OCI-LY1 (cell line): ENCODE results near the gene IGBP1.
"Not testable (repeated sequence)": the region's sequence is repeated elsewhere in the genome, so short reads cannot be mapped to it uniquely, and the experiment has no call there.

Experiments used
- H2AFZ ChIP-seq: fragments of 200-600 bp; sonication (generic), shearing (Covaris generic); 2 replicates; pipeline ENCODE4 v1.6.0; 2014; ENCODE audit warnings: antibody characterized with exemption, mild to moderate bottlenecking, low read length
- H3F3A ChIP-seq: fragments of 200-600 bp; sonication (generic), shearing (Covaris generic); 2 replicates; pipeline ENCODE4 v1.6.0; 2014; ENCODE audit warnings: mild to moderate bottlenecking, antibody characterized with exemption, low read length, moderate library complexity; ENCODE audit not compliant: insufficient read depth
- H3K27ac ChIP-seq: fragments of 200-600 bp; sonication (generic); 2 replicates; pipeline ENCODE4 v1.5.1; 2014; ENCODE audit warnings: low read length, mixed run types, mild to moderate bottlenecking, low read depth; ENCODE audit not compliant: poor library complexity, severe bottlenecking
- H3K27me3 ChIP-seq: fragments of 200-600 bp; sonication (generic); 2 replicates; pipeline ENCODE4 v1.6.0; 2014; ENCODE audit warnings: antibody characterized with exemption, mild to moderate bottlenecking, low read length, moderate library complexity; ENCODE audit not compliant: insufficient read depth
- H3K36me3 ChIP-seq: fragments of 200-600 bp; sonication (generic); 2 replicates; pipeline ENCODE4 v1.6.1; 2014; ENCODE audit warnings: mild to moderate bottlenecking, antibody characterized with exemption, low read length, moderate library complexity, mixed read lengths; ENCODE audit not compliant: insufficient read depth
- H3K4me1 ChIP-seq: fragments of 200-600 bp; sonication (generic); 2 replicates; pipeline ENCODE4 v1.5.1; 2014; ENCODE audit warnings: mild to moderate bottlenecking, low read length, moderate library complexity; ENCODE audit not compliant: insufficient read depth, severe bottlenecking
- H3K4me2 ChIP-seq: fragments of 200-600 bp; sonication (generic), shearing (Covaris generic); 2 replicates; pipeline ENCODE4 v1.6.1; 2014; ENCODE audit warnings: low read length
- H3K4me3 ChIP-seq: fragments of 200-600 bp; sonication (generic); 2 replicates; pipeline ENCODE4 v1.5.1; 2014; ENCODE audit warnings: low read length, low read depth, mild to moderate bottlenecking, mixed read lengths; ENCODE audit not compliant: poor library complexity, severe bottlenecking
- H3K79me2 ChIP-seq: fragments of 200-600 bp; shearing (Covaris generic); 2 replicates; pipeline ENCODE4 v1.6.1; 2016; ENCODE audit warnings: mixed run types, low read length, mixed read lengths; ENCODE audit not compliant: insufficient read depth
- H3K9ac ChIP-seq: fragments of 200-600 bp; sonication (generic), shearing (Covaris generic); 2 replicates; pipeline ENCODE4 v1.6.1; 2014; ENCODE audit warnings: mild to moderate bottlenecking, low read length, mixed read lengths
- H3K9me2 ChIP-seq: fragments of 200-600 bp; sonication (generic), shearing (Covaris generic); 2 replicates; pipeline ENCODE4 v1.6.1; 2014; ENCODE audit warnings: low read depth, mild to moderate bottlenecking, low read length, mixed read lengths
- H3K9me3 ChIP-seq: fragments of 200-600 bp; shearing (Covaris generic); 2 replicates; pipeline ENCODE4 v1.6.1; 2014; ENCODE audit warnings: low read length, mixed read lengths
- H4K20me1 ChIP-seq: fragments of 200-600 bp; sonication (generic), shearing (Covaris generic); 2 replicates; pipeline ENCODE4 v1.6.0; 2016; ENCODE audit warnings: mild to moderate bottlenecking, low read length; ENCODE audit not compliant: insufficient read depth
- EZH2 ChIP-seq: fragments of 200-600 bp; sonication (generic), shearing (Covaris generic); IDR thresholded peaks from 2 replicates; pipeline ENCODE4 v1.8.0; 2017; ENCODE audit warnings: borderline replicate concordance, mixed run types, mild to moderate bottlenecking, antibody characterized with exemption, low read length, moderate library complexity, mixed read lengths
- TF ChIP-seq, protein P1 (sequence below): fragments of 200-600 bp; sonication (generic), shearing (Covaris generic); IDR thresholded peaks from 2 replicates; pipeline ENCODE4 v1.5.1; 2017; ENCODE audit warnings: mild to moderate bottlenecking, antibody characterized with exemption, low read length, moderate library complexity, mixed read lengths

The IGBP1 gene

DNA sequence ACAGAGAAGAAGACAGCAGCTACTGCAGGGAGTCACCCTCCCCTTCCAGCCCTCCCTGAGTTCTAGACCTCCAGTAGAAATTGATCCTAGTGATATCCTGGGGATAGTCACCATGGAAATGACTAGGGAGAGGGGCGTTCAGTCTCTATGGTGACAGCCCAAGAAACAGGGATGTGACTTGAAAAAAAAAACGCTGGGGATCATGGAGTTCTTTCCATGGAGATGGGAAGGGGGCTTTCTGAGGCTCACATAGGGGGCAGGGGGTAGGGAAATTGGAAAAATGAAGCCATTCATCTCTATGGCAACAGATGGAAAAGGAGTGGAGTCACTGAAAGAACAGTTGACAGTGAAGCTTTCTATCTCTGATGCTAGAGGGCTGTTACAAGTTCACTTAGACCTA, 28.0 kb upstream of the IGBP1 start:
- no peak overlapping the region for H3K9ac ChIP-seq
- H3K79me2 ChIP-seq = no peaks in the 10 kb centered on the region
- H4K20me1 ChIP-seq = no peaks in the 10 kb centered on the region
- no peak overlapping the region for H3K4me3 ChIP-seq
- H2AFZ ChIP-seq = no peak overlapping the region
- H3K36me3 ChIP-seq = no peaks in the 10 kb centered on the region
- TF ChIP-seq, protein P1, sequence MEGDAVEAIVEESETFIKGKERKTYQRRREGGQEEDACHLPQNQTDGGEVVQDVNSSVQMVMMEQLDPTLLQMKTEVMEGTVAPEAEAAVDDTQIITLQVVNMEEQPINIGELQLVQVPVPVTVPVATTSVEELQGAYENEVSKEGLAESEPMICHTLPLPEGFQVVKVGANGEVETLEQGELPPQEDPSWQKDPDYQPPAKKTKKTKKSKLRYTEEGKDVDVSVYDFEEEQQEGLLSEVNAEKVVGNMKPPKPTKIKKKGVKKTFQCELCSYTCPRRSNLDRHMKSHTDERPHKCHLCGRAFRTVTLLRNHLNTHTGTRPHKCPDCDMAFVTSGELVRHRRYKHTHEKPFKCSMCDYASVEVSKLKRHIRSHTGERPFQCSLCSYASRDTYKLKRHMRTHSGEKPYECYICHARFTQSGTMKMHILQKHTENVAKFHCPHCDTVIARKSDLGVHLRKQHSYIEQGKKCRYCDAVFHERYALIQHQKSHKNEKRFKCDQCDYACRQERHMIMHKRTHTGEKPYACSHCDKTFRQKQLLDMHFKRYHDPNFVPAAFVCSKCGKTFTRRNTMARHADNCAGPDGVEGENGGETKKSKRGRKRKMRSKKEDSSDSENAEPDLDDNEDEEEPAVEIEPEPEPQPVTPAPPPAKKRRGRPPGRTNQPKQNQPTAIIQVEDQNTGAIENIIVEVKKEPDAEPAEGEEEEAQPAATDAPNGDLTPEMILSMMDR = no peak
- TF ChIP-seq EZH2 = no peak
- H3K9me3 ChIP-seq = no peaks in the 10 kb centered on the region
- no peaks in the 10 kb centered on the region for H3K4me1 ChIP-seq
- no peaks in the 10 kb centered on the region for H3F3A ChIP-seq
- H3K4me2 ChIP-seq = no peak overlapping the region
- H3K9me2 ChIP-seq = no peaks in the 10 kb centered on the region
- H3K27ac ChIP-seq = no peak overlapping the region
- H3K27me3 ChIP-seq = no peaks in the 10 kb centered on the region

DNA sequence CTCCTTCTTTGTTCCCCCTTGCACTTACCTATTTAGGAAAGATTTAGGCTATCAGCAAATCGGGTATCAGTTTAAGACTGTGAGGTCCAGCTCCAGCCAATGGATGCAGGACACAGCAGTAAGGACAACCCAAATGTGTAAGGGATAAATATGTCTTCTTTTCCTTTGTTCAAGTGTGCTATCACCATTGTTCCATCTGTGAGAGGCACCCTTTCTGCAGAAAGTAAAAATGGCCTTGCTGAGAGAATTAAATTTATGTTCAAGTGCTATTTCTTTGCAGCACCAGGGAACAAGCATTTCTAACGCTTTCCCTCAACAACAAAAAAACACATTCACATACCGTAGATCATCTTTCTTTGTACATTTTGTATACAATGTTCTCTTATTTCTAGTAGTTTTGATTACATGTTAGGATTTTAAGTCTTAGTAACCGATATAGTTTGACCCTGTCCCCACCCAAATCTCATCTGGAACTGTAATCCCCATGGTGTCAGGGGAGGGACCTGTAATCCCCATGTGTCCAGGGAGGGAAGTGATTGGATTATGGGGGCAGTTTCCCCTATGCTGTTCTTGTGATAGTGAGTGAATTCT, 21.7 kb upstream of the IGBP1 start:
- not testable (repeated sequence) for H3K79me2 ChIP-seq, H3K4me1 ChIP-seq, H3K9me2 ChIP-seq, H3K4me2 ChIP-seq, H3K27ac ChIP-seq, H3K27me3 ChIP-seq, H3K9ac ChIP-seq, H3F3A ChIP-seq, H3K9me3 ChIP-seq, H3K36me3 ChIP-seq, H4K20me1 ChIP-seq, H3K4me3 ChIP-seq, H2AFZ ChIP-seq

DNA sequence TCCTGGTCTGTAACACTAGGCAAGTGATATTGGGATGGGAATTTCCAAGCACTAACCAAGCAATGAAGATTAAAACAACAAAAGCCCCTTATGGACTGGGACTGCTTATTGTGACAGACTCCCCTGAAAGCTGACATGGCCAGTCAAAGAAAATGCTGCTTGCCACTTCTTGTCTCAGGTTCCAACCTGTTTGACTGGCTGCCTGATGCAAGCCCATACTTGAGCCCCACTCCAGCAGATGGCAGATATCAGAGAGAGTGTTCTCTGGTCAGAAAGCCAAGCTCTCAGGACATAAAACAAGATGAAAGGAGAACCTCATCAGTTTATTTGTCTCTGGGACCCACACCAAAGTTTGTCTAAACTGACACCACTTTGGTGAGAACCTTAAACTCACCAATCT, 15.5 kb upstream of the IGBP1 start:
- TF ChIP-seq EZH2 = no peak
- TF ChIP-seq, protein P1 = no peak
- no peak overlapping the region for H3K4me3 ChIP-seq
- no peaks in the 10 kb centered on the region for H3K9me2 ChIP-seq
- no peaks in the 10 kb centered on the region for H3K27me3 ChIP-seq
- H4K20me1 ChIP-seq = no peaks in the 10 kb centered on the region
- no peak overlapping the region for H2AFZ ChIP-seq
- H3K9ac ChIP-seq = no peak overlapping the region
- no peak overlapping the region for H3K4me2 ChIP-seq
- no peaks in the 10 kb centered on the region for H3K9me3 ChIP-seq
- H3K4me1 ChIP-seq = no peaks in the 10 kb centered on the region
- no peaks in the 10 kb centered on the region for H3K79me2 ChIP-seq
- H3F3A ChIP-seq = no peaks in the 10 kb centered on the region
- H3K27ac ChIP-seq = no peak overlapping the region
- no peaks in the 10 kb centered on the region for H3K36me3 ChIP-seq

DNA sequence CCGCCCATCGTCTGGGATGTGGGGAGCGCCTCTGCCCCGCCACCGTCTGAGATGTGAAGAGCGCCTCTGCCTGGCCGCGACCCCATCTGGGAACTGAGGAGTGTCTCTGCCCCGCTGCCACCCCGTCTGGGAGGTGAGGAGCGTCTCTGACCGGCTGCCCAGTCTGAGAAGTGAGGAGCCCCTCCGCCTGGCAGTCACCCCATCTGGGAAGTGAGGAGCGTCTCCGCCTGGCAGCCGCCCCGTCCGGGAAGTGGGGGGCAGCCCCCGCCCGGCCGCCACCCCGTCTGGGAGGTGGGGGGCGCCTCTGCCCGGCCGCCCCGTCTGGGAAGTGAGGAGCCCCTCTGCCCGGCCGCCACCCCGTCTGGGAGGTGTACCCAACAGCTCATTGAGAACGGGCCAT, 10.2 kb upstream of the IGBP1 start:
- H3K4me3 ChIP-seq, H3K4me1 ChIP-seq, H3K27me3 ChIP-seq, H3K79me2 ChIP-seq, H2AFZ ChIP-seq, H3K9me2 ChIP-seq, H3F3A ChIP-seq, H3K27ac ChIP-seq, H3K36me3 ChIP-seq, H3K9me3 ChIP-seq, H4K20me1 ChIP-seq, H3K9ac ChIP-seq, H3K4me2 ChIP-seq: not testable (repeated sequence)
